ENCODE results near the gene TNFRSF1A. TPM values are rescaled to one million over a fixed set of nuclear protein-coding genes. Genes with fewer than 3 reads are reported as not detected.
A peak's percentile ranks its signal among the peaks of the same experiment; 100 is the strongest.

The TNFRSF1A gene
- total RNA-seq, 1 experiment from 2014 or later: 44.1 TPM

DNA sequence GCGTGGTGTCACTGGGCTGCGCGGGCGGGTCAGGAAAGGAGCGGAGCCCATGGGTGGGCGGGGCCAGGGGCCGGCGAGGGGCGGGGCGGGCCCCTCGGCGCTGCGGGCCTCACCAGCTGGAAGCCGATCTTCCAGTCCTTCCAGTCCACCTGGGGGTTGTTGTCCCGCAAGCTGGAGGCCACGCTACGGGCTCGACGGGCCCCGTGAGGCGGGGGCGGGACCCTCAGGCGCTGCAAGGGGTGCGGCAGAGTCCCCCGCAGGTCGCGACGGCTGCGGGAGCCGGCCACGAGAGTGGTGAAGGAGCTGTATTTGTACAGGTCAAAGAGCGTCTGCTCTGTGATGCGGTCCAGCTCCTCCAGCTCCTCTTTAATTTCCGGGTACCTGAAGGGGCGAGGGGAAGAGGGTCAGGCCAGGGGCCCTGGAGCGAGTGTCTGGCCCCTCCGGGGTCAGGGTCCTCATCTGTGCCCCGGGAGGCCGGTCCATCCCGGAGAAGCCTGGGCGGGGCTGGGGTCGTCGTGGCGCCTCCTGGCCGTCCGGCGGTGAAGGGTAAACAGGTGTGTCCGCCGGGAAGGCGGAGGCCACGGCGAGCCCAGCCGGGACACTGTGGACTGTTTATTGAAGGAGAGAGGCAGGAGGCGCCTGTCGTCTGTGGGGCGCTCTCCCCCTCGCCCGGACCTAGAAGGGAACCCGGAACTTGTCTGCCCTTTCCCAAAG lies 21.6 kb upstream of the TNFRSF1A start:
- no peak overlapping the region; the same call in 1 of the 2 replicates for H3K27ac Mint-ChIP-seq
- peak; percentile 76 for ATAC-seq
- H3K9me3 Mint-ChIP-seq: no peaks in the 10 kb centered on the region
- ChIA-PET POLR2A (interaction anchor here (0.6 to 1.9 kb wide), 8 partner anchors 9 to 107 kb away, joined by 3 to 21 read pairs (median 4); partner anchors contain the start of genes SCNN1A and VAMP1), CTCF (interaction anchor here (0.6 to 3.2 kb wide), 13 partner anchors 8 to 257 kb away, joined by 3 to 21 read pairs (median 5); partner anchors contain the start of genes LTBR, SCNN1A and VAMP1)
- H3K27me3 Mint-ChIP-seq (ENCODE audit: low read depth): no peaks in the 10 kb centered on the region
- peak overlapping the region; percentile 50 for H3K4me3 Mint-ChIP-seq
- peaks cover 27% of the 10 kb centered on the region for H3K4me1 Mint-ChIP-seq
- H3K36me3 Mint-ChIP-seq: peaks cover 46% of the 10 kb centered on the region
- DNase-seq (ENCODE audit: low spot score): peak; percentile 66
- TF ChIP-seq ZNF416 (CRISPR knock-in tag; IDR thresholded peaks at IDR 0.05) (no peak), ZNF138 (CRISPR knock-in tag; conservative IDR thresholded peaks at IDR 0.05) (no peak), ZNF317 (CRISPR knock-in tag; IDR thresholded peaks at IDR 0.05; ENCODE audit: borderline replicate concordance, low read depth) (no peak), GABPB1 (CRISPR knock-in tag; IDR thresholded peaks at IDR 0.05) (peak; percentile 40), NR1H2 (CRISPR knock-in tag; IDR thresholded peaks at IDR 0.05) (no peak), ELF4 (CRISPR knock-in tag; IDR thresholded peaks at IDR 0.05; ENCODE audit: low read depth) (no peak), HMGA2 (CRISPR knock-in tag; IDR thresholded peaks at IDR 0.05) (no peak), RELA (CRISPR knock-in tag; IDR thresholded peaks at IDR 0.05; ENCODE audit: borderline replicate concordance) (no peak), ZNF396 (CRISPR knock-in tag; IDR thresholded peaks at IDR 0.05; ENCODE audit: borderline replicate concordance) (no peak), ZNF219 (CRISPR knock-in tag; IDR thresholded peaks at IDR 0.05; ENCODE audit: borderline replicate concordance) (no peak), TCF7 (CRISPR knock-in tag; IDR thresholded peaks at IDR 0.05; ENCODE audit: low read depth) (no peak), FOXJ3 (CRISPR knock-in tag; IDR thresholded peaks at IDR 0.05; ENCODE audit: borderline replicate concordance) (no peak), NFATC4 (CRISPR knock-in tag; IDR thresholded peaks at IDR 0.05) (no peak), SP1 (CRISPR knock-in tag; conservative IDR thresholded peaks at IDR 0.05) (peak; percentile 63; the same call in 1 of the 2 replicates), KAT7 (CRISPR knock-in tag; IDR thresholded peaks at IDR 0.05; ENCODE audit: borderline replicate concordance) (no peak), ZNF423 (CRISPR knock-in tag; IDR thresholded peaks at IDR 0.05) (0 out of 2 replicates have a peak, but pooled peaks have one; percentile 2), ESRRA (CRISPR knock-in tag; IDR thresholded peaks at IDR 0.05; ENCODE audit: borderline replicate concordance) (no peak), MYBL2 (CRISPR knock-in tag; IDR thresholded peaks at IDR 0.05) (no peak)
- TF ChIP-seq, protein P1, sequence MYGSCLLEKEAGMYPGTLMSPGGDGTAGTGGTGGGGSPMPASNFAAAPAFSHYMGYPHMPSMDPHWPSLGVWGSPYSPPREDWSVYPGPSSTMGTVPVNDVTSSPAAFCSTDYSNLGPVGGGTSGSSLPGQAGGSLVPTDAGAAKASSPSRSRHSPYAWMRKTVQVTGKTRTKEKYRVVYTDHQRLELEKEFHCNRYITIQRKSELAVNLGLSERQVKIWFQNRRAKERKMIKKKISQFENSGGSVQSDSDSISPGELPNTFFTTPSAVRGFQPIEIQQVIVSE (CRISPR knock-in tag; IDR thresholded peaks at IDR 0.05; ENCODE audit: borderline replicate concordance): no peak
- TF ChIP-seq, protein P2, sequence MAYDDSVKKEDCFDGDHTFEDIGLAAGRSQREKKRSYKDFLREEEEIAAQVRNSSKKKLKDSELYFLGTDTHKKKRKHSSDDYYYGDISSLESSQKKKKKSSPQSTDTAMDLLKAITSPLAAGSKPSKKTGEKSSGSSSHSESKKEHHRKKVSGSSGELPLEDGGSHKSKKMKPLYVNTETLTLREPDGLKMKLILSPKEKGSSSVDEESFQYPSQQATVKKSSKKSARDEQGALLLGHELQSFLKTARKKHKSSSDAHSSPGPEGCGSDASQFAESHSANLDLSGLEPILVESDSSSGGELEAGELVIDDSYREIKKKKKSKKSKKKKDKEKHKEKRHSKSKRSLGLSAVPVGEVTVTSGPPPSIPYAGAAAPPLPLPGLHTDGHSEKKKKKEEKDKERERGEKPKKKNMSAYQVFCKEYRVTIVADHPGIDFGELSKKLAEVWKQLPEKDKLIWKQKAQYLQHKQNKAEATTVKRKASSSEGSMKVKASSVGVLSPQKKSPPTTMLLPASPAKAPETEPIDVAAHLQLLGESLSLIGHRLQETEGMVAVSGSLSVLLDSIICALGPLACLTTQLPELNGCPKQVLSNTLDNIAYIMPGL (CRISPR knock-in tag; IDR thresholded peaks at IDR 0.05): no peak
- TF ChIP-seq, protein P3, sequence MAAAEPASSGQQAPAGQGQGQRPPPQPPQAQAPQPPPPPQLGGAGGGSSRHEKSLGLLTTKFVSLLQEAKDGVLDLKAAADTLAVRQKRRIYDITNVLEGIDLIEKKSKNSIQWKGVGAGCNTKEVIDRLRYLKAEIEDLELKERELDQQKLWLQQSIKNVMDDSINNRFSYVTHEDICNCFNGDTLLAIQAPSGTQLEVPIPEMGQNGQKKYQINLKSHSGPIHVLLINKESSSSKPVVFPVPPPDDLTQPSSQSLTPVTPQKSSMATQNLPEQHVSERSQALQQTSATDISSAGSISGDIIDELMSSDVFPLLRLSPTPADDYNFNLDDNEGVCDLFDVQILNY (CRISPR knock-in tag; IDR thresholded peaks at IDR 0.05): no peak
- TF ChIP-seq, protein P4, sequence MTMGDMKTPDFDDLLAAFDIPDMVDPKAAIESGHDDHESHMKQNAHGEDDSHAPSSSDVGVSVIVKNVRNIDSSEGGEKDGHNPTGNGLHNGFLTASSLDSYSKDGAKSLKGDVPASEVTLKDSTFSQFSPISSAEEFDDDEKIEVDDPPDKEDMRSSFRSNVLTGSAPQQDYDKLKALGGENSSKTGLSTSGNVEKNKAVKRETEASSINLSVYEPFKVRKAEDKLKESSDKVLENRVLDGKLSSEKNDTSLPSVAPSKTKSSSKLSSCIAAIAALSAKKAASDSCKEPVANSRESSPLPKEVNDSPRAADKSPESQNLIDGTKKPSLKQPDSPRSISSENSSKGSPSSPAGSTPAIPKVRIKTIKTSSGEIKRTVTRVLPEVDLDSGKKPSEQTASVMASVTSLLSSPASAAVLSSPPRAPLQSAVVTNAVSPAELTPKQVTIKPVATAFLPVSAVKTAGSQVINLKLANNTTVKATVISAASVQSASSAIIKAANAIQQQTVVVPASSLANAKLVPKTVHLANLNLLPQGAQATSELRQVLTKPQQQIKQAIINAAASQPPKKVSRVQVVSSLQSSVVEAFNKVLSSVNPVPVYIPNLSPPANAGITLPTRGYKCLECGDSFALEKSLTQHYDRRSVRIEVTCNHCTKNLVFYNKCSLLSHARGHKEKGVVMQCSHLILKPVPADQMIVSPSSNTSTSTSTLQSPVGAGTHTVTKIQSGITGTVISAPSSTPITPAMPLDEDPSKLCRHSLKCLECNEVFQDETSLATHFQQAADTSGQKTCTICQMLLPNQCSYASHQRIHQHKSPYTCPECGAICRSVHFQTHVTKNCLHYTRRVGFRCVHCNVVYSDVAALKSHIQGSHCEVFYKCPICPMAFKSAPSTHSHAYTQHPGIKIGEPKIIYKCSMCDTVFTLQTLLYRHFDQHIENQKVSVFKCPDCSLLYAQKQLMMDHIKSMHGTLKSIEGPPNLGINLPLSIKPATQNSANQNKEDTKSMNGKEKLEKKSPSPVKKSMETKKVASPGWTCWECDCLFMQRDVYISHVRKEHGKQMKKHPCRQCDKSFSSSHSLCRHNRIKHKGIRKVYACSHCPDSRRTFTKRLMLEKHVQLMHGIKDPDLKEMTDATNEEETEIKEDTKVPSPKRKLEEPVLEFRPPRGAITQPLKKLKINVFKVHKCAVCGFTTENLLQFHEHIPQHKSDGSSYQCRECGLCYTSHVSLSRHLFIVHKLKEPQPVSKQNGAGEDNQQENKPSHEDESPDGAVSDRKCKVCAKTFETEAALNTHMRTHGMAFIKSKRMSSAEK (CRISPR knock-in tag; IDR thresholded peaks at IDR 0.05; ENCODE audit: borderline replicate concordance): no peak
- TF ChIP-seq, protein P5, sequence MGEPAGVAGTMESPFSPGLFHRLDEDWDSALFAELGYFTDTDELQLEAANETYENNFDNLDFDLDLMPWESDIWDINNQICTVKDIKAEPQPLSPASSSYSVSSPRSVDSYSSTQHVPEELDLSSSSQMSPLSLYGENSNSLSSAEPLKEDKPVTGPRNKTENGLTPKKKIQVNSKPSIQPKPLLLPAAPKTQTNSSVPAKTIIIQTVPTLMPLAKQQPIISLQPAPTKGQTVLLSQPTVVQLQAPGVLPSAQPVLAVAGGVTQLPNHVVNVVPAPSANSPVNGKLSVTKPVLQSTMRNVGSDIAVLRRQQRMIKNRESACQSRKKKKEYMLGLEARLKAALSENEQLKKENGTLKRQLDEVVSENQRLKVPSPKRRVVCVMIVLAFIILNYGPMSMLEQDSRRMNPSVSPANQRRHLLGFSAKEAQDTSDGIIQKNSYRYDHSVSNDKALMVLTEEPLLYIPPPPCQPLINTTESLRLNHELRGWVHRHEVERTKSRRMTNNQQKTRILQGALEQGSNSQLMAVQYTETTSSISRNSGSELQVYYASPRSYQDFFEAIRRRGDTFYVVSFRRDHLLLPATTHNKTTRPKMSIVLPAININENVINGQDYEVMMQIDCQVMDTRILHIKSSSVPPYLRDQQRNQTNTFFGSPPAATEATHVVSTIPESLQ (CRISPR knock-in tag; IDR thresholded peaks at IDR 0.05): no peak
- TF ChIP-seq, protein P6, sequence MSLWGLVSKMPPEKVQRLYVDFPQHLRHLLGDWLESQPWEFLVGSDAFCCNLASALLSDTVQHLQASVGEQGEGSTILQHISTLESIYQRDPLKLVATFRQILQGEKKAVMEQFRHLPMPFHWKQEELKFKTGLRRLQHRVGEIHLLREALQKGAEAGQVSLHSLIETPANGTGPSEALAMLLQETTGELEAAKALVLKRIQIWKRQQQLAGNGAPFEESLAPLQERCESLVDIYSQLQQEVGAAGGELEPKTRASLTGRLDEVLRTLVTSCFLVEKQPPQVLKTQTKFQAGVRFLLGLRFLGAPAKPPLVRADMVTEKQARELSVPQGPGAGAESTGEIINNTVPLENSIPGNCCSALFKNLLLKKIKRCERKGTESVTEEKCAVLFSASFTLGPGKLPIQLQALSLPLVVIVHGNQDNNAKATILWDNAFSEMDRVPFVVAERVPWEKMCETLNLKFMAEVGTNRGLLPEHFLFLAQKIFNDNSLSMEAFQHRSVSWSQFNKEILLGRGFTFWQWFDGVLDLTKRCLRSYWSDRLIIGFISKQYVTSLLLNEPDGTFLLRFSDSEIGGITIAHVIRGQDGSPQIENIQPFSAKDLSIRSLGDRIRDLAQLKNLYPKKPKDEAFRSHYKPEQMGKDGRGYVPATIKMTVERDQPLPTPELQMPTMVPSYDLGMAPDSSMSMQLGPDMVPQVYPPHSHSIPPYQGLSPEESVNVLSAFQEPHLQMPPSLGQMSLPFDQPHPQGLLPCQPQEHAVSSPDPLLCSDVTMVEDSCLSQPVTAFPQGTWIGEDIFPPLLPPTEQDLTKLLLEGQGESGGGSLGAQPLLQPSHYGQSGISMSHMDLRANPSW (CRISPR knock-in tag; conservative IDR thresholded peaks at IDR 0.05; ENCODE audit: low read depth): no peak
